ENCODE results near the gene AIF1L. TPM values are rescaled to one million over a fixed set of nuclear protein-coding genes. Genes with fewer than 3 reads are reported as not detected.
A peak's percentile ranks its signal among the peaks of the same experiment; 100 is the strongest.

The AIF1L gene
- not detected in 2 replicates for total RNA-seq

GRCh38 chr9:131096269-131097125, at the start of gene AIF1L:
Gene AIF1L (plus strand): TSS chr9:131096531. CDS start chr9:131096630, 99 bp downstream.
- ChIA-PET CTCF (no interaction called here), POLR2A (interaction anchor here (1.2 kb wide), 1 partner anchor 29 kb away, joined by 3 read pairs; the partner anchor contains the start of gene NUP214)
- DNase-seq = no peak
- no peak for TF ChIP-seq CTCF (IDR thresholded peaks at IDR 0.05)
- intact Hi-C loops (cut with micrococcal nuclease) = no loop called here
- H3K27me3 Mint-ChIP-seq = peaks cover 32% of the 10 kb centered on the region
- peak within 1 kb of the TSS; percentile 65 for H3K4me3 Mint-ChIP-seq
- ATAC-seq (ENCODE audit: low read depth) = peak; percentile 25
- no peaks in the 10 kb centered on the region for H3K36me3 Mint-ChIP-seq (ENCODE audit: low read depth)
- no peaks in the 10 kb centered on the region for H3K9me3 Mint-ChIP-seq
- peaks cover 10% of the 10 kb centered on the region for H3K4me1 Mint-ChIP-seq
- no peak within 1 kb of the TSS for H3K27ac Mint-ChIP-seq

- ATAC-seq (ENCODE audit: low read depth) = peak; percentile 83
- peaks cover 10% of the 10 kb centered on the region for H3K4me1 Mint-ChIP-seq
- peaks cover 4% of the 10 kb centered on the region for H3K27me3 Mint-ChIP-seq
- peak; percentile 40 for TF ChIP-seq CTCF (IDR thresholded peaks at IDR 0.05)
- intact Hi-C loops (cut with micrococcal nuclease) = loop anchor here (1.0 to 2.0 kb wide), 7 partner anchors 28 to 585 kb away; partner anchors contain the start of gene LAMC3
- H3K9me3 Mint-ChIP-seq = no peaks in the 10 kb centered on the region
- peak; percentile 75 for DNase-seq
- no peak overlapping the region for H3K27ac Mint-ChIP-seq
- H3K36me3 Mint-ChIP-seq (ENCODE audit: low read depth) = no peaks in the 10 kb centered on the region
- ChIA-PET CTCF (interaction anchor here (0.7 to 5.1 kb wide), 28 partner anchors 8 to 357 kb away, joined by 3 to 161 read pairs (median 4); partner anchors contain the start of gene LAMC3), POLR2A (interaction anchor here (0.5 to 1.3 kb wide), 8 partner anchors 9 to 516 kb away, joined by 3 to 8 read pairs (median 4); partner anchors contain the start of gene NUP214)
- no peak overlapping the region for H3K4me3 Mint-ChIP-seq
Observed at GRCh38 chr9:131046581-131047202, 49.6 kb upstream of the AIF1L start.

DNA sequence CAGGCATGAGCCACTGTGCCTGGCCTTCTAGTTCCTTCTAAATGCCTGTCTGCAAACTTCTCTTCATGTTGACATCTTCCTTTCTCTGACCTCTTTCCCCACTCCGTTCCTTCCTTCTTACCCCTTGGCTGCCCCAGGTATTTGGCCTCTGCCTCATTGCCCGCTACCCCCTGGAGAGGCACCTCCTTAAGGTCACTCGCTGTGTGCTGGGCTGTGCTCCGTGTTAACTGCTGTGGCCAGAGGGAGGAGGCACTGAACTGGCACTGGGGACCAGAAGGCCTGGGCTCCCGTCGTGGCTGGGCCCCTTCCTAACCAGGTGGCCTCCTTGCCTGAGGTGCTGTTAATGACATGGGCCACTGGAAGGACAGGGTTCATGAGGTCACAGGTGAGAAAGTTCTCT, 48.0 kb upstream of the AIF1L start:
- Mint-ChIP-seq H3K4me1 (peaks cover 10% of the 10 kb centered on the region), H3K36me3 (ENCODE audit: low read depth) (no peaks in the 10 kb centered on the region), H3K27ac (no peak overlapping the region), H3K9me3 (no peaks in the 10 kb centered on the region), H3K27me3 (peaks cover 4% of the 10 kb centered on the region), H3K4me3 (no peak overlapping the region)
- no peak for DNase-seq
- ATAC-seq (ENCODE audit: low read depth) = no peak
- no peak for TF ChIP-seq CTCF (IDR thresholded peaks at IDR 0.05)
- intact Hi-C loops (cut with micrococcal nuclease) = no loop called here
- ChIA-PET POLR2A (no interaction called here), CTCF (interaction anchor here (1.7 to 5.1 kb wide), 3 partner anchors 9 to 181 kb away, joined by 3 to 161 read pairs (median 6); no protein-coding TSS in a partner anchor)

DNA sequence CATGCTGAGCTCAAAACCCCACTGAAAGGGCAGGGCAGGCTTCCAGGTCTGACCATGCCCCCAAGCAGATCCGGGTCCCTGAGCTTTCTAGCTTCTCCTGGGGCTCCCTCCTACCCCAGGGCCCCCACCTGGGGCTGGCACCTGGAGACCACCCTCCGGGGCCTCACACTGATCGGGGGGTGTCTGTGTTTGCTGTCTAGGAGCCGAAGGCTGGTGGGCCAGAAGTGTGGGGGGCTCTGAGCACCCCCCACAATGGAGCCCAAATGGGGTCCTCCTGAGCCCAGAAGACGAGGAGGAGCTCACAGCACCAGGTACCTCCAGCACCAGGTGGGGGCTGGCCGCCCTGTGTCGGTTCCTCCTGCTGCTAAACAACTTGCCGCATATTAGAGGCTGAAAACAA, 47.5 kb upstream of the AIF1L start:
- TF ChIP-seq CTCF (IDR thresholded peaks at IDR 0.05) = no peak
- Mint-ChIP-seq H3K4me1 (peaks cover 10% of the 10 kb centered on the region), H3K4me3 (no peak overlapping the region), H3K36me3 (ENCODE audit: low read depth) (no peaks in the 10 kb centered on the region), H3K27me3 (peaks cover 4% of the 10 kb centered on the region), H3K27ac (no peak overlapping the region), H3K9me3 (no peaks in the 10 kb centered on the region)
- intact Hi-C loops (cut with micrococcal nuclease) = no loop called here
- CTCF ChIA-PET = interaction anchor here (1.7 to 5.1 kb wide), 3 partner anchors 9 to 181 kb away, joined by 3 to 161 read pairs (median 6); no protein-coding TSS in a partner anchor
- no peak for DNase-seq
- no peak for ATAC-seq (ENCODE audit: low read depth)
- POLR2A ChIA-PET = no interaction called here

All from activated B cell treated with CpG ODN at 0.5 μM for 24 hours (primary cell).